ENCODE results near the gene ANKRD34A. TPM values are rescaled to one million over a fixed set of nuclear protein-coding genes. Genes with fewer than 3 reads are reported as not detected.
"Not testable (repeated sequence)": the region's sequence is repeated elsewhere in the genome, so short reads cannot be mapped to it uniquely, and the experiment has no call there.

ANKRD34A gene
- total and polyA plus RNA-seq, 2 experiments from 2014 or later: 2.7 to 5.7 TPM

DNA sequence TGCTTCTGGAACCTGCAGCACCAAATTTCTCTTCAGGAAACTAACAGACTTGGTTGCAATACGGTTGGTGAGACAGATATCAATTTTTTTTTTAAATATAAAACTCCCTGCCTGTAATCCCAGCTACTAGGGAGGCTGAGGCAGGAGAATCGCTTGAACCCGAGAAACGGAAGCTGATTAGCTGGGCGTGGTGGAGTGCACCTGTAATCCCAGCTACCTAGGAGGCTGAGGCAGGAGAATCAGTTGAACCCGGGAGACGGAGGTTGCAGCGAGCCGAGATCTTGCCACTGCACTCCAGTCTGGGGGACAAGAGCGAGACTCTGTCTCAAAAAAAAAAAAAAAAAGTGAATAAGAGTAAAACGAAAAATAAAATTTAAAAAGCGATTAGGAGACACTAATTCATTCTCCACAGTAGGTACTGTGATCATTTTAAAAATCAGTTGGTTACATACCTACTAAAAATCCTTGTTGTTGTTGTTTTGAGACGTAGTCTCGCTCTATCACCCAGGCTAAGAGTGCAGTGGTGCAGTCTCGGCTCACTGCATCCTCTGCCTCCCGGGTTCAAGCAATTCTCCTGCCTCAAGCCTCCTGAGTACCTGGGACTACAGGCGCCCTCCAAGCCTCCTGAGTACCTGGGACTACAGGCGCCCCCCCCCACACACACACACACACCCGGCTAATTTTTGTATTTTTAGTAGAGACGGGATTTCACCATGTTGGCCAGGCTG, 36.3 kb downstream of the ANKRD34A start:
- Histone ChIP-seq H3K36me3 (peaks cover 14% of the 10 kb centered on the region), H3K9me3 (ENCODE audit: low read depth) (no peaks in the 10 kb centered on the region), H3K4me1 (ENCODE audit: low read depth) (peaks cover 11% of the 10 kb centered on the region), H3K4me3 (peak overlapping the region; percentile 94), H3K27ac (peak overlapping the region; percentile 86), H3K27me3 (no peaks in the 10 kb centered on the region)
- TF ChIP-seq, protein P1, sequence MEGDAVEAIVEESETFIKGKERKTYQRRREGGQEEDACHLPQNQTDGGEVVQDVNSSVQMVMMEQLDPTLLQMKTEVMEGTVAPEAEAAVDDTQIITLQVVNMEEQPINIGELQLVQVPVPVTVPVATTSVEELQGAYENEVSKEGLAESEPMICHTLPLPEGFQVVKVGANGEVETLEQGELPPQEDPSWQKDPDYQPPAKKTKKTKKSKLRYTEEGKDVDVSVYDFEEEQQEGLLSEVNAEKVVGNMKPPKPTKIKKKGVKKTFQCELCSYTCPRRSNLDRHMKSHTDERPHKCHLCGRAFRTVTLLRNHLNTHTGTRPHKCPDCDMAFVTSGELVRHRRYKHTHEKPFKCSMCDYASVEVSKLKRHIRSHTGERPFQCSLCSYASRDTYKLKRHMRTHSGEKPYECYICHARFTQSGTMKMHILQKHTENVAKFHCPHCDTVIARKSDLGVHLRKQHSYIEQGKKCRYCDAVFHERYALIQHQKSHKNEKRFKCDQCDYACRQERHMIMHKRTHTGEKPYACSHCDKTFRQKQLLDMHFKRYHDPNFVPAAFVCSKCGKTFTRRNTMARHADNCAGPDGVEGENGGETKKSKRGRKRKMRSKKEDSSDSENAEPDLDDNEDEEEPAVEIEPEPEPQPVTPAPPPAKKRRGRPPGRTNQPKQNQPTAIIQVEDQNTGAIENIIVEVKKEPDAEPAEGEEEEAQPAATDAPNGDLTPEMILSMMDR (IDR thresholded peaks at IDR 0.05; ENCODE audit: low read depth, low read length): no peak
- DNase-seq (ENCODE audit: low read depth in 1 of 2, low spot score in 1 of 2): no peak

DNA sequence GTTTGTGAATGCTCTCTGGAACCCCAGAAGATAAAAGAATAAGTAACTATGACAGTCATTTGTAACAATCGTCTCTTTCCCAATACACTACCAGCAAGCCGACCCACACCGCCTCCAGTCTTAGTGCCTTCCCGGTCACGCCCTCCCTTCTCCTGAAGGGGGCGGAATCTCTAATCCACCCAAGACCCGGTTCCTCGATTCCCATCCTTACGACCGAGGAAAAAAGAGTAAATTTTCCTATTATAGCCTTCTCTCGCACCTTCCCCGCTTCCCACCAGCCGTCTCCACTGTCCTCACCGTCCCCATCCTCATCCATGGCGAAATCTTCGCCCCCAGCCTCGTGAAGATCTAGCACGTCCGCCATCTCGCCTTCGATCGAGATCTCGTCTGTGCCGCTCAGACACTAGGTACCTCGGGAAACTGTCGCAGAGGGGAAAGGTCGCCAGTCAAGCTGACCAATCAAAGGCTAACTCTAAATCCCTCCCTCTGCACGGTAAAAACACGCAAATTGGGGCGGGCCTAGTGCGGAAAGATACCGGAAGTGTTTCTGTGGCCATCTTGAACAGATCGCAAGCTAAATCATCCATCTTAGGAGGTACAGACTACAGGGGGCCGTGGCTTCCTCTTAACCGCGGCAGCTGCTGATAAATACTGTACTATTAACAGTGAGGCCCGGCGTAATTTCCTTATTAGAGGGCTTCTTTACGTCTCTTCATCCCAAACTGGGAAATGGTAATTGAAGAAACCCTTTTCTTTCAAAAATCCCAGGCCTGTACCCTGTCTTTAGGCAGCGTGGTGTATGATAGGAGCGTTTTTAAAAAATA, 37.1 kb downstream of the ANKRD34A start, which contains the start of gene RBM8A:
TSS of gene RBM8A (minus strand) at position 422 of the 824 bp plus-strand sequence. CDS start at position 364, 58 bp downstream.
- Histone ChIP-seq H3K36me3 (peaks cover 14% of the 10 kb centered on the region), H3K9me3 (ENCODE audit: low read depth) (no peaks in the 10 kb centered on the region), H3K27me3 (no peaks in the 10 kb centered on the region), H3K4me3 (peak within 1 kb of the TSS; percentile 94), H3K4me1 (ENCODE audit: low read depth) (peaks cover 8% of the 10 kb centered on the region), H3K27ac (peak within 1 kb of the TSS; percentile 86)
- TF ChIP-seq, protein P1 (IDR thresholded peaks at IDR 0.05; ENCODE audit: low read depth, low read length): peak; percentile 68
- DNase-seq (ENCODE audit: low read depth in 1 of 2, low spot score in 1 of 2): peak; percentile 96 to 98

DNA sequence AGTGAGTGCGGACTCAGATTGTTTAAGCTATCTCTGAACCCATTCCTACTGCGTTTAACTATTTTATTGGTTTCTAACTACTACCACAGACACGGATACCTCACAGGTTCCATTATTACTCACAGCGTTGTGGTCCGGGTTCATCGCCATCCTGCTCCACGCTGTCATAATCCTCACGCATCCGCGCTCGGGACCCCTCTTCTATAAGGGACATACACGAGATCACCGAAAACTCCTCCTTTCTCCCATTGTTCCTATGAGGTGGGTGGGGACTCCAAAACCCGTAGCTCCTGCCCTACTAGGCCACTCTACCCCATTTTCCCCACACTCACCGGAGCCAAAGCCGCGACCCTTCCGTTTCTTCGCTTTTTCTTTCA, 37.7 kb downstream of the ANKRD34A start:
- peak overlapping the region; percentile 86 for H3K27ac ChIP-seq

DNA sequence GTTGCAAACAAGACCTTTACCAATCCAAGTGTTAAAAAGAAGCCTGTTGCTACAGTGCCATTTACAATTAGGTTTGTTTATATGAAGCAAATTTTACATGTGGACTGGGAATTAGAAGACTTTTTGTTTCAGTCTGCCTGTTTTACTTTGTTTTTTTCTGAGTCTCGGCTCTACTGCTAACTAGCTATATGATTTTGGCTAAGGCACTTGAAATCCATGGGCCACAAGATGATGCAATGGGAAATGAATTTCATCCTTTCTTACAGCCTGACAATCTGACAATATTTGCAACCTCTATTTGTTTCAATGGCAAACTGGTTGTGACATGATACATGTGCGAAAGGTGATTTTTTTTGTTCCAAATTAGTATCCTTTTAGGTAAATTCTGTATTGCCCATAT, 42.1 kb downstream of the ANKRD34A start:
- peaks cover 14% of the 10 kb centered on the region for H3K36me3 ChIP-seq
- H3K27me3 ChIP-seq: no peaks in the 10 kb centered on the region
- H3K27ac ChIP-seq: no peak overlapping the region
- no peaks in the 10 kb centered on the region for H3K9me3 ChIP-seq (ENCODE audit: low read depth)
- H3K4me3 ChIP-seq: no peak overlapping the region
- H3K4me1 ChIP-seq (ENCODE audit: low read depth): peaks cover 8% of the 10 kb centered on the region
- DNase-seq (ENCODE audit: low read depth in 1 of 2, low spot score in 1 of 2): peak in 1 of 2 donors; percentile 65
- TF ChIP-seq, protein P1 (IDR thresholded peaks at IDR 0.05; ENCODE audit: low read depth, low read length): no peak

More for the DNA sequence above, 37.7 kb downstream of the ANKRD34A start:
- Histone ChIP-seq H3K27me3 (no peaks in the 10 kb centered on the region), H3K36me3 (peaks cover 14% of the 10 kb centered on the region), H3K4me1 (ENCODE audit: low read depth) (peaks cover 7% of the 10 kb centered on the region), H3K4me3 (peak overlapping the region; percentile 94), H3K9me3 (ENCODE audit: low read depth) (no peaks in the 10 kb centered on the region)
- TF ChIP-seq, protein P1 (IDR thresholded peaks at IDR 0.05; ENCODE audit: low read depth, low read length): no peak
- no peak for DNase-seq (ENCODE audit: low read depth in 1 of 2, low spot score in 1 of 2)

DNA sequence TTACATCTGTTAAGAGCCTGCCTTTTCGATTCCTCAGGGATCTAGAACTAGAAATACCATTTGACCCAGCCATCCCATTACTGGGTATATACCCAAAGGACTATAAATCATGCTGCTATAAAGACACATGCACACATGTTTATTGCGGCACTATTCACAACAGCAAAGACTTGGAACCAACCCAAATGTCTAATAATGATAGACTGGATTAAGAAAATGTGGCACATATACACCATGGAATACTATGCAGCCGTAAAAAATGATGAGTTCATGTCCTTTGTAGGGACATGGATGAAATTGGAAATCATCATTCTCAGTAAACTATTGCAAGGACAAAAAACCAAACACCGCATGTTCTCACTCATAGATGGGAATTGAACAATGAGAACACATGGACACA, 44.1 kb downstream of the ANKRD34A start:
- not testable (repeated sequence) for H3K27me3 ChIP-seq; H3K27ac ChIP-seq; H3K4me3 ChIP-seq; H3K9me3 ChIP-seq (ENCODE audit: low read depth); H3K4me1 ChIP-seq (ENCODE audit: low read depth); DNase-seq (ENCODE audit: low read depth in 1 of 2, low spot score in 1 of 2)
- H3K36me3 ChIP-seq: peaks cover 19% of the 10 kb centered on the region

Data from cardiac muscle cell (in vitro differentiated cells and primary cell).